ENCODE results near the gene C1QTNF6. TPM values are rescaled to one million over a fixed set of nuclear protein-coding genes. Genes with fewer than 3 reads are reported as not detected.
A peak's percentile ranks its signal among the peaks of the same experiment; 100 is the strongest.
"Not testable (repeated sequence)": the region's sequence is repeated elsewhere in the genome, so short reads cannot be mapped to it uniquely, and the experiment has no call there.

Gene C1QTNF6
- 10 to 100 TPM in 1 of 2 donors, 1 to 10 TPM in 1; 9.3 to 16.7 TPM for total RNA-seq

GRCh38 chr22:37187891-37188761, at the start of gene C1QTNF6:
Gene C1QTNF6, minus strand, starts transcription at chr22:37188247. Its CDS starts 34 bp downstream, at chr22:37188213.
- Histone ChIP-seq H3K4me3 (peak within 1 kb of the TSS; percentile 14), H3K36me3 (no peaks in the 10 kb centered on the region), H3K27ac (peak within 1 kb of the TSS; percentile 86), H3K9me3 (no peaks in the 10 kb centered on the region), H3K4me1 (peaks cover 14% of the 10 kb centered on the region), H3K27me3 (no peaks in the 10 kb centered on the region), H3K9ac (ENCODE audit: low read depth in 2 of 2, low read length in 2 of 2) (peak within 1 kb of the TSS; percentile 74 to 89)
- DNase-seq = peak; percentile 65
- intact Hi-C loops (cut with DNase I) = no loop called here
- no peak for TF ChIP-seq CTCF (IDR thresholded peaks at IDR 0.05)

GRCh38 chr22:37235897-37236607, 48.0 kb upstream of the C1QTNF6 start:
- intact Hi-C loops (cut with DNase I) = no loop called here
- Histone ChIP-seq H3K4me1 (no peaks in the 10 kb centered on the region), H3K27me3 (no peaks in the 10 kb centered on the region), H3K4me3 (no peak overlapping the region), H3K9ac (ENCODE audit: low read depth in 2 of 2, low read length in 2 of 2) (no peak overlapping the region), H3K9me3 (no peaks in the 10 kb centered on the region), H3K27ac (no peak overlapping the region), H3K36me3 (no peaks in the 10 kb centered on the region)
- no peak for TF ChIP-seq CTCF (IDR thresholded peaks at IDR 0.05)
- DNase-seq = no peak

GRCh38 chr22:37234736-37235711, 47.0 kb upstream of the C1QTNF6 start:
- no peaks in the 10 kb centered on the region for H3K27me3 ChIP-seq
- intact Hi-C loops (cut with DNase I) = no loop called here
- no peak for TF ChIP-seq CTCF (IDR thresholded peaks at IDR 0.05)
- H3K4me1 ChIP-seq = no peaks in the 10 kb centered on the region
- H3K36me3 ChIP-seq = no peaks in the 10 kb centered on the region
- DNase-seq = no peak
- no peak overlapping the region for H3K9ac ChIP-seq (ENCODE audit: low read depth in 2 of 2, low read length in 2 of 2)
- no peak overlapping the region for H3K4me3 ChIP-seq
- no peaks in the 10 kb centered on the region for H3K9me3 ChIP-seq
- no peak overlapping the region for H3K27ac ChIP-seq

- Histone ChIP-seq H3K36me3 (no peaks in the 10 kb centered on the region), H3K9me3 (no peaks in the 10 kb centered on the region), H3K9ac (ENCODE audit: low read depth in 2 of 2, low read length in 2 of 2) (no peak overlapping the region), H3K27me3 (no peaks in the 10 kb centered on the region), H3K4me3 (no peak overlapping the region), H3K4me1 (no peaks in the 10 kb centered on the region), H3K27ac (no peak overlapping the region)
- intact Hi-C loops (cut with DNase I) = no loop called here
- no peak for TF ChIP-seq CTCF (IDR thresholded peaks at IDR 0.05)
- DNase-seq = no peak
Measured at GRCh38 chr22:37233751-37234631, 45.9 kb upstream of the C1QTNF6 start.

GRCh38 chr22:37233371-37233750, 45.3 kb upstream of the C1QTNF6 start:
- H3K4me3 ChIP-seq; H3K36me3 ChIP-seq; H3K27ac ChIP-seq; H3K9ac ChIP-seq (ENCODE audit: low read depth in 2 of 2, low read length in 2 of 2); H3K4me1 ChIP-seq; H3K27me3 ChIP-seq; H3K9me3 ChIP-seq; intact Hi-C loops (cut with DNase I); DNase-seq: not testable (repeated sequence)
